Retinal pigment epithelial cell (primary cell): ENCODE results near the gene CFAP410.

Experiments used
- DNase-seq: peaks from one replicate; pipeline ENCODE4 v3.0.0-alpha.2; 2010; ENCODE audit warnings: low read depth
- H3K4me3 ChIP-seq: 2 replicates; pipeline ENCODE4 v1.5.1; 2011; ENCODE audit warnings: mild to moderate bottlenecking, low read length, control low read depth, moderate library complexity
- TF ChIP-seq, protein P1 (sequence below): conservative IDR thresholded peaks from 2 replicates; pipeline ENCODE4 v1.5.1; 2011; ENCODE audit warnings: low read depth, low read length, control low read depth, inconsistent platforms

CFAP410 gene

DNA sequence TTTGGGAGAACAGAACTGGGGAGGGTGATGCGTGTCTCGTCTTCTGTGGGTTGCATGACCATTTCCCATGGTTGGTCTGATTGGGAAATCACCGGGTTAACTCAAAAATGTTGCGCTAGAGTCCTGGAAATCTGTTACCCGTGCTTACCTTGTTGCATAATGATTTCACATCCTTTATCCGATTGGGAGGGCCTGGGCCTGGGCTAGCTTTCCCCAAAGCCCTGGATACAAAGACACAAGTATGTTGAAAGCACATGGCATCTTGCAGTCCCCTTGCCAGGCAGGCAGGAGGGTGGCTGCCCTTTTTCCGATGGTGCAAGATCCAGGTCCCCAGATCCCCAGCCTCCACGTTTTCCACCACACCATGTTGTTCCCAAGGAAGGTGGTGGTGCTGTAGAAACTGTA, 14.8 kb upstream of the CFAP410 start:
- TF ChIP-seq, protein P1, sequence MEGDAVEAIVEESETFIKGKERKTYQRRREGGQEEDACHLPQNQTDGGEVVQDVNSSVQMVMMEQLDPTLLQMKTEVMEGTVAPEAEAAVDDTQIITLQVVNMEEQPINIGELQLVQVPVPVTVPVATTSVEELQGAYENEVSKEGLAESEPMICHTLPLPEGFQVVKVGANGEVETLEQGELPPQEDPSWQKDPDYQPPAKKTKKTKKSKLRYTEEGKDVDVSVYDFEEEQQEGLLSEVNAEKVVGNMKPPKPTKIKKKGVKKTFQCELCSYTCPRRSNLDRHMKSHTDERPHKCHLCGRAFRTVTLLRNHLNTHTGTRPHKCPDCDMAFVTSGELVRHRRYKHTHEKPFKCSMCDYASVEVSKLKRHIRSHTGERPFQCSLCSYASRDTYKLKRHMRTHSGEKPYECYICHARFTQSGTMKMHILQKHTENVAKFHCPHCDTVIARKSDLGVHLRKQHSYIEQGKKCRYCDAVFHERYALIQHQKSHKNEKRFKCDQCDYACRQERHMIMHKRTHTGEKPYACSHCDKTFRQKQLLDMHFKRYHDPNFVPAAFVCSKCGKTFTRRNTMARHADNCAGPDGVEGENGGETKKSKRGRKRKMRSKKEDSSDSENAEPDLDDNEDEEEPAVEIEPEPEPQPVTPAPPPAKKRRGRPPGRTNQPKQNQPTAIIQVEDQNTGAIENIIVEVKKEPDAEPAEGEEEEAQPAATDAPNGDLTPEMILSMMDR, result no peak
- no peak for DNase-seq
- H3K4me3 ChIP-seq, result no peak overlapping the region

DNA sequence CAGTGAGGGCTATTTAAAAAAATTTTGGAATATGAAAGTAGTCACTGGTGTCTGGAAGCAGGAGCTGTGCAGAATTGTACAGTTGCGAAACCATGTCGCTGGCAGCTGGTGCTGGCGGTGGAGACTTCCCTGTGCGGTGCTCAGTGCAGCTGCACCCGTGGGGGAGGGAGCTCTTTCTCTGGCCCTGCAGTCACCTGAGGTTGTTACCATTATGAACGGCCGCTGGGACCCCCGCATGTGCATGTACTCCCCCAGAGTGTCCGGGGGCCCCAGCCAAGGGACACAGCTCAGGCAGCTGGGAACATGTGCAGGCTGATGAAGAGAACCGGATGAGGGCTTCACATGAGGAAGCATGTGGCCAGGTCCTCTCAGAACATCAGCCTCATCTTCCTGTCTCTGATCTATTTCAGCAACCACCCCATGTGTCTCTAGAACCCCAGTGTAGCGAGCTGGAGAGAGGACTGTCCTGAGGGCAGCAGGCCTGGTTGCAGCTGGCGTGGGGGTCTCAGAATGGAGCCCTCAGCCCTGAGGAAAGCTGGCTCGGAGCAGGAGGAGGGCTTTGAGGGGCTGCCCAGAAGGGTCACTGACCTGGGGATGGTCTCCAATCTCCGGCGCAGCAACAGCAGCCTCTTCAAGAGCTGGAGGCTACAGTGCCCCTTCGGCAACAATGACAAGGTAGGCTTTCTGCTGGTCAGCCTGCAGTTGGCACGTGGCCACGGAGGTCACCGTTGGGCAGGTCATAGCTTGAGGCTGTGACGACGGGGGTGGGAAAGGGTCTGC, 14.2 kb upstream of the CFAP410 start, which contains the start of gene TRPM2:
TRPM2 (plus strand) TSS at position 431 of the 780 bp plus-strand sequence; CDS start at position 511, 80 bp downstream.
- no peak for DNase-seq
- TF ChIP-seq, protein P1, result no peak
- no peak within 1 kb of the TSS for H3K4me3 ChIP-seq

DNA sequence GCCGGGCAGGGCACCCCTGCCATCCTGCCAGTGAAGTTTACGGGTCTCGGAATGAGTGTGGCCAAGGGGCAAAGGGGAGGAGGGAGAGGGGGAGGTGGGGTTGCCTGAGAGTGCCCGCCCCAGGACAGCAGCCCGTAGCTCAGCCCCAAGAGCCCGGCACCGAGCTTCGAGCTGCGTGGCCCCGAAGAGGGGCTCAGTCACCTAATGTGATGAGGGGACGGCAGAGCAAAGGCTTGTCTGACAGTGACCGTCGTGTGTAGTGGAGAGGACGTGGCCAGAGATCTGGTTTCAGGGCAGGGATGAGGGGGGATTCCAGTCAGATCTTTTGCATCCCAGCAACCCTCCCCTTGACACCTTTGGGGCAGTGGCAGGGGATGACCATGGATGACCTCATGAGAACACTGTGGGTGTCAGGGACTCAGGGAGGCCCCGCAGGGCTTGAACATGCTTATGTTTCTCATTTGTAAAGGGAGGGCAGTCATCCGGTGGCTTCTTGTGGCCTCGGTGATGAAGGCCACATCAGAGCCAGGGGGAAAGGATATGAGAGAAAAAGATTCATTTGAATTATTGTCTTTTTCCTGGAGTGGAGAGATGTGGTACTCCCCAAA, 13.2 kb upstream of the CFAP410 start:
- TF ChIP-seq, protein P1, result no peak
- no peak overlapping the region for H3K4me3 ChIP-seq
- no peak for DNase-seq

DNA sequence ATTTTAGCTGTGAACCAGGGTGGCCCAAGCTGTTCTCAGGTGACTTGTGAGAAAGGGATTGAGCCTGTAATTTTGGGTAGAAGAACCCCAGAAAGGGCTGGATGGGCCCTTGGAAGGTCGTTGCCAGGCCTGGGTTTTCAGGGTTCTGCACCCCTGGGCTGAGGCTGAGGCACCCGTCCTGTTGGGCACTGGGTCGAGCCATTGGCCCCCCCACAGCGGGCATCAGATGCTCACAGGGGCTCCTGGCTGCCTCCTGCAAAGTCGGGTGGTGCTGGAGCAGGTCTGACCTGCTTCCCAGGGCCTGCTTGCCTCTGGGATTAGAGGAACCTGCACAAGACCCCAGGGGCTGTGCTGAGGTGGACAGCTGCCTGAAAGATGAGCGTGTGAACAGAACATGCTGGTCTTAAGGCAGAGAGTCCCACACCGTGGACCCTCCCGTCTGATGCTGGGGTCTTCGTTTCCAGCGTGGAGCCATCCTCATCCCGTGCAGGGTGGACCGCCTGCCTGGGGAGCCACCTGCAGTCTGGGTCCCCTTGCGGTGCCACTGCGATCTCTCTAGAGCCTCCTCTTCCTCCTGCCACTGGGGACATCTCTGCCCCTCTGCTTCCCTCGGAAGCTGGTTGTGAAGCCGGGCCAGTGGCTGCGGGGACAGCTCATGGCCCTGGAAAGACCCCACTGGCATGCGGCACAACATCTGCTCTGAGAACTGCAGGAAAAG, 12.5 kb upstream of the CFAP410 start:
- TF ChIP-seq, protein P1, result no peak
- no peak for DNase-seq
- no peak overlapping the region for H3K4me3 ChIP-seq

DNA sequence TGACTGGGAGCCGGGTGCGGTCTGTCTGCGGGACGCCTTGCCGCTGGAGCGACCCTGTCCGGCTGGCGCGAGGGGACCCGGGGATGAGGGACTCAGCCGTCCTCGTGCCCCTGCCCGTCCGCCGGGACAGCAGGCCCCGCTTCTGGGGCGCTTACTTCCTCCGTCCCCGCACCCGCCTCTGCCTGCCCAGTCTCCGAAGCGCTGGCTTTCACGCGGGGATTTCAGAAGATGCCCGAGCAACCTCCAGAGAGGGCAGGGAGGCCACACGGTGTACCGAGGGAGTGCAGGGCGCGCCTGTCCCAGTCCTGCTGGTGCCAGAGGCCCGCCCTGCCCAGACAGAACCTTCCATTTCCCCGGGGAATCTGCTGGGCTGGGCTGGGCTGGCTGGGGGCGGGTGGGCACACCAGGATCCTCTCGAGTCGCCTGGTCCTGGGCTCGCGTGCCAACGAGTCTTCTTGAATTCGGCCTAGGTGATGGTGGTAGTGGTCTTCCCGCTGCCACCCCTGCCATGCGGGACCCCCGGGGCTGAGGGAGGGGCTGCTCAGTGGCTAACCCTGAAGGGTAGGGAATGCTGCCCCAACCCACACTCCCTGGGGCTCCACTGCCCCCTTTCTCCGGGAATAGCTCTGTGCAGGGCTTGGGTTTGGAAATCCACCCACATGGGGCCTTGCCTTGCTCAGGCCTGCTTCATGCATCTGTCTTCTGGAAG, 11.7 kb upstream of the CFAP410 start:
- no peak overlapping the region for H3K4me3 ChIP-seq
- DNase-seq, result no peak
- TF ChIP-seq, protein P1, result no peak

DNA sequence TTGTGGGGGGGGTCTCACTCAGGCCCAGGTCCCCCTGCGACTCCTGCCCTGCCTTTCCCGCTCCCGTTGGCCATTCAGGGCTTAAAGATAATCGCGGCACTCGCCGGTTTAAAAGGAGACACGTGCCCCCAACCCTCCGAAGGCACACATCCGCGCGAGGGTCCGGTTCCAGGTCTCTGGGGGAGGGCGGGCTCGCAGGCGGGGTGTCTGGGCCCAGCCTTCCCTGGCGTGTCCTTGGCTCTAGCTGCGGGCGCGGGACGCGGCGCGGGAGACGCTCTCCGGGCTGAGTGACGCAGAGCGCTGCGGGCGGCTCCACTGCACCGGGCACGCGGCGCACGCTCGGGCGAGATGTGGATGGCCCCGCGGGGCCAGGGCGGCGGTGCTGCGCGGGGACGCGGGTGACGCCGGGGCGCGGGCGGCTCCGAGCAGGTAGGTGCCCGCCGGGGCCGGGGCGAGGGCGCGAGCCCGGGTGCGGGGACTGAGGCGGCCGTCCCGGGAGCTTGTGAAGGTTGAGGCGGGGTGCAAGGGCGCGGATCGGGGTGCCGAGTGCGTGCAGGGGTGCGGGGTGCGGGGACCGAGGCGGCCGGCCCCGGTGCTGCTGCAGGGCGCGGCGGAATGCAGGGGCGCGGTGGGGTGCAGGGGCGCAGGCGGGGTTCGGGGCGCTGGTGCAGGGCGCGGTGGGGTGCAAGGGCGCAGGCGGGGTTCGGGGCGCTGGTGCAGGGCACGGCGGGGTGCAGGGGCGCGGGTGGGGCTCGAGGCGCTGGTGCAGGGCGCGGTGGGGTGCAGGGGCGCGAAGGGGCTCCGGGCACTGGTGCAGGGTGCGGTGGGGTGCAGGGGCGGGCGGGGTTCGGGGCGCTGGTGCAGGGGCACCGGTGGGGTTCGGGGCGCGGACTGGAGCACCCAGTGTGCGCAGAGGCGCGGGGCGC, 10.9 kb upstream of the CFAP410 start:
- DNase-seq, result no peak
- TF ChIP-seq, protein P1, result no peak
- H3K4me3 ChIP-seq, result no peak overlapping the region
